UCSD-AML1 (cell line): ENCODE data around the gene ZNF224.
"Not testable (repeated sequence)": the region's sequence is repeated elsewhere in the genome, so short reads cannot be mapped to it uniquely, and the experiment has no call there.

Experiments
- DNase-seq: peaks from one replicate; lab custom pipeline; 2025; ENCODE audit not compliant: unreplicated experiment; lab: John Stamatoyannopoulos, UW

ZNF224 gene

GRCh38 chr19:44121162-44121561, 27.0 kb downstream of the ZNF224 start:
- DNase-seq, result not testable (repeated sequence)

GRCh38 chr19:44131955-44132354, 37.8 kb downstream of the ZNF224 start:
- no peak for DNase-seq

GRCh38 chr19:44141191-44142058, 47.3 kb downstream of the ZNF224 start, which contains the start of gene ZNF234:
ZNF234 (plus strand) TSS chr19:44141554; CDS start chr19:44144633, 3,079 bp downstream.
- peak; percentile 86 for DNase-seq

GRCh38 chr19:44142059-44142433, 47.9 kb downstream of the ZNF224 start:
- peak; percentile 34 for DNase-seq

GRCh38 chr19:44149776-44150175, 55.6 kb downstream of the ZNF224 start:
- no peak for DNase-seq

GRCh38 chr19:44151491-44151890, 57.3 kb downstream of the ZNF224 start:
- DNase-seq, result no peak

GRCh38 chr19:44156475-44156874, 62.3 kb downstream of the ZNF224 start:
- DNase-seq, result no peak
